T-cell (primary cell): ENCODE results near the gene CACNA1S. TPM values are rescaled to one million over a fixed set of nuclear protein-coding genes. Genes with fewer than 3 reads are reported as not detected.

Experiments used
- ATAC-seq, 4 experiments: fragments of 200-7000 bp in 3 of 4; fragments of 150-1000 bp in 1 of 4; cut with Tn5 transposase; replicated peaks in 1 of 4; 1 replicate in 3 of 4; 2 replicates in 1 of 4; pipeline ENCODE4 v1.10.0; 2021; ENCODE audit warnings: moderate library complexity in 3 of 4, mild to moderate bottlenecking in 2 of 4, moderate number of reproducible peaks in 1 of 4
- CTCF ChIA-PET, 2 donors: fragments of 300-600 bp; sonication (Branson Sonifier 250); formaldehyde crosslinking; loops; one replicate each; lab custom pipeline; 2022; ENCODE audit warnings: antibody characterized with exemption in 2 of 2; lab: Charles Lee
- POLR2A ChIA-PET, 2 donors: fragments of 300-600 bp; sonication (Branson Sonifier 250); formaldehyde crosslinking; loops; one replicate each; lab custom pipeline; 2022; ENCODE audit warnings: antibody characterized with exemption in 2 of 2; lab: Charles Lee
- DNase-seq, 35 experiments: peaks; one replicate each; pipeline versions ENCODE4 v3.0.0 to v3.0.0-alpha.2; 2013 to 2023
- H3K27ac ChIP-seq: one replicate; pipeline ENCODE4 v1.5.1; 2013; ENCODE audit warnings: low read length
- H3K27me3 ChIP-seq, 2 experiments: replicated peaks in 1 of 2; 1 replicate in 1 of 2; 2 replicates in 1 of 2; pipeline versions ENCODE4 v1.6.1 to v1.7.0; 2013; ENCODE audit warnings: low read length in 1 of 2, mixed read lengths in 1 of 2; ENCODE audit not compliant: control insufficient read depth in 2 of 2, insufficient read depth in 2 of 2; ENCODE audit errors: extremely low read depth in 1 of 2
- H3K36me3 ChIP-seq, 2 donors: 1 replicate in 1 of 2; 2 replicates in 1 of 2; pipeline versions ENCODE4 v1.6.1 to v1.7.0; 2013; ENCODE audit warnings: low read length in 1 of 2; ENCODE audit not compliant: control insufficient read depth in 2 of 2, insufficient read depth in 1 of 2; ENCODE audit errors: extremely low read depth in 1 of 2
- H3K4me1 ChIP-seq, 2 experiments: 1 replicate in 1 of 2; 2 replicates in 1 of 2; pipeline versions ENCODE4 v1.6.1 to v1.7.0; 2013; ENCODE audit warnings: low read length in 2 of 2, mixed read lengths in 1 of 2; ENCODE audit not compliant: insufficient read depth in 2 of 2, control insufficient read depth in 1 of 2; ENCODE audit errors: extremely low read depth in 1 of 2
- H3K4me3 ChIP-seq, 2 donors: 1 replicate in 1 of 2; 2 replicates in 1 of 2; pipeline versions ENCODE4 v1.5.1 to v1.7.0; 2013; ENCODE audit warnings: mild to moderate bottlenecking in 2 of 2, low read length in 1 of 2, moderate library complexity in 1 of 2; ENCODE audit not compliant: control insufficient read depth in 1 of 2; ENCODE audit errors: extremely low read depth in 1 of 2
- H3K9me3 ChIP-seq: 2 replicates; pipeline ENCODE4 v1.7.0; 2013
- H3K27ac Mint-ChIP-seq, 2 donors: one replicate each; pipeline ENCODE4 v1.8.0; 2020 to 2021; ENCODE audit warnings: mild to moderate bottlenecking in 2 of 2, mixed read lengths in 2 of 2
- H3K27me3 Mint-ChIP-seq, 2 donors: one replicate each; pipeline ENCODE4 v1.8.0; 2021 to 2022; ENCODE audit warnings: mixed read lengths in 2 of 2
- H3K36me3 Mint-ChIP-seq: one replicate; pipeline ENCODE4 v1.8.0; 2021; ENCODE audit warnings: mixed read lengths
- H3K4me1 Mint-ChIP-seq, 3 donors: one replicate each; pipeline ENCODE4 v1.8.0; 2020 to 2022; ENCODE audit warnings: mixed read lengths in 3 of 3, mild to moderate bottlenecking in 1 of 3
- H3K4me3 Mint-ChIP-seq, 3 donors: one replicate each; pipeline ENCODE4 v1.8.0; 2020 to 2022; ENCODE audit warnings: mild to moderate bottlenecking in 3 of 3, mixed read lengths in 3 of 3, moderate library complexity in 3 of 3
- H3K9me3 Mint-ChIP-seq, 3 donors: one replicate each; pipeline ENCODE4 v1.8.0; 2020 to 2022; ENCODE audit warnings: mixed read lengths in 3 of 3
- WGBS: methylation state at CpG from one replicate; pipeline ENCODE4 v1.1.5; 2013; ENCODE audit warnings: missing lambda C conversion rate; ENCODE audit not compliant: insufficient coverage; 5-methylcytosine and 5-hydroxymethylcytosine counted together
- total RNA-seq, 35 experiments: library from RNA in 6 of 35; stranded (reverse) in 6 of 35; fragments of 120-200 nt in 1 of 35; gene quantifications; one replicate each; pipeline versions ENCODE4 v1.2.1 to v1.2.4 and lab custom pipeline; 2013 to 2026

The CACNA1S gene
- total RNA-seq, 5 donors from 2014 or later (not counting 1 experiment from before 2014, with no cell fraction given) = not detected

GRCh38 chr1:201128476-201128875 lies 16.2 kb upstream of the CACNA1S start:
- no peak for ATAC-seq
- CTCF ChIA-PET = interaction anchor here in 1 of 2 donors (0.6 kb wide), 1 partner anchor 619 kb away, joined by 6 read pairs; no protein-coding TSS in a partner anchor

GRCh38 chr1:201127755-201128455 lies 15.7 kb upstream of the CACNA1S start:
- 95% methylated on average over 8 of the region's 17 CpGs for WGBS
- Histone ChIP-seq H3K4me3 (no peak overlapping the region), H3K27ac (no peak overlapping the region), H3K9me3 (no peaks in the 10 kb centered on the region), H3K27me3 (peaks cover 0 to 40% of the 10 kb centered on the region in 2 experiments), H3K4me1 (no peaks in the 10 kb centered on the region), H3K36me3 (no peaks in the 10 kb centered on the region)
- Mint-ChIP-seq H3K36me3 (peaks cover 6% of the 10 kb centered on the region), H3K27me3 (peaks cover 16 to 17% of the 10 kb centered on the region in 2 donors), H3K4me3 (no peak overlapping the region), H3K27ac (no peak overlapping the region), H3K4me1 (no peaks in the 10 kb centered on the region), H3K9me3 (no peaks in the 10 kb centered on the region)
- ATAC-seq (no peak), DNase-seq (no peak)
- ChIA-PET POLR2A (no interaction called here), CTCF (interaction anchor here in 1 of 2 donors (0.6 kb wide), 1 partner anchor 619 kb away, joined by 6 read pairs; no protein-coding TSS in a partner anchor)

More at GRCh38 chr1:201128476-201128875, 16.2 kb upstream of the CACNA1S start:
- no peak overlapping the region for H3K27ac ChIP-seq
- Mint-ChIP-seq H3K27me3 (peaks cover 16 to 17% of the 10 kb centered on the region in 2 donors), H3K27ac (no peak overlapping the region), H3K36me3 (peaks cover 7% of the 10 kb centered on the region), H3K4me1 (no peaks in the 10 kb centered on the region), H3K4me3 (no peak overlapping the region), H3K9me3 (no peaks in the 10 kb centered on the region)
- 89% methylated on average over 3 of the region's 9 CpGs for WGBS
- POLR2A ChIA-PET = no interaction called here
- H3K36me3 ChIP-seq = no peaks in the 10 kb centered on the region
- H3K4me1 ChIP-seq = no peaks in the 10 kb centered on the region
- no peaks in the 10 kb centered on the region for H3K9me3 ChIP-seq
- H3K4me3 ChIP-seq = no peak overlapping the region
- DNase-seq = no peak
- peaks cover 0 to 40% of the 10 kb centered on the region in 2 experiments for H3K27me3 ChIP-seq

- Mint-ChIP-seq H3K36me3 (peaks cover 3% of the 10 kb centered on the region), H3K27ac (no peak within 1 kb of the TSS)
Measured at GRCh38 chr1:201126832-201127754, 14.9 kb upstream of the CACNA1S start, which contains the start of gene ASCL5. ASCL5 (minus strand) TSS chr1:201127184; CDS start chr1:201115372, 11,812 bp downstream.

GRCh38 chr1:201126463-201126831 lies 14.2 kb upstream of the CACNA1S start:
- POLR2A ChIA-PET = no interaction called here

More at GRCh38 chr1:201126832-201127754, 14.9 kb upstream of the CACNA1S start, which contains the start of gene ASCL5:
- H3K27me3 Mint-ChIP-seq = peaks cover 16 to 17% of the 10 kb centered on the region in 2 donors
- Histone ChIP-seq H3K4me3 (no peak within 1 kb of the TSS), H3K27me3 (peaks cover 0 to 46% of the 10 kb centered on the region in 2 experiments), H3K27ac (no peak within 1 kb of the TSS), H3K9me3 (no peaks in the 10 kb centered on the region), H3K36me3 (no peaks in the 10 kb centered on the region), H3K4me1 (no peaks in the 10 kb centered on the region)
- 90% methylated on average over 17 of the region's 24 CpGs for WGBS
- H3K9me3 Mint-ChIP-seq = no peaks in the 10 kb centered on the region
- H3K4me3 Mint-ChIP-seq = no peak within 1 kb of the TSS
- H3K4me1 Mint-ChIP-seq = no peaks in the 10 kb centered on the region
- DNase-seq (no peak), ATAC-seq (no peak)
- ChIA-PET POLR2A (no interaction called here), CTCF (no interaction called here)

GRCh38 chr1:201125800-201126199 lies 13.6 kb upstream of the CACNA1S start:
- H3K27me3 Mint-ChIP-seq = peaks cover 16 to 17% of the 10 kb centered on the region in 2 donors
- H3K27ac Mint-ChIP-seq = peak overlapping the region in 1 of 2 donors; percentile 5
- H3K9me3 Mint-ChIP-seq = no peaks in the 10 kb centered on the region
- no peak overlapping the region for H3K4me3 Mint-ChIP-seq
- Histone ChIP-seq H3K4me1 (no peaks in the 10 kb centered on the region), H3K27ac (no peak overlapping the region), H3K4me3 (no peak overlapping the region), H3K36me3 (no peaks in the 10 kb centered on the region), H3K9me3 (no peaks in the 10 kb centered on the region), H3K27me3 (peaks cover 0 to 49% of the 10 kb centered on the region in 2 experiments)
- no peaks in the 10 kb centered on the region for H3K36me3 Mint-ChIP-seq
- POLR2A ChIA-PET = no interaction called here
- 92% methylated on average over 2 of the region's 7 CpGs for WGBS
- DNase-seq (no peak), ATAC-seq (no peak)
- H3K4me1 Mint-ChIP-seq = no peaks in the 10 kb centered on the region
- CTCF ChIA-PET = interaction anchor here in 1 of 2 donors (0.6 kb wide), 1 partner anchor 12 kb away, joined by 3 read pairs; no protein-coding TSS in a partner anchor

More at GRCh38 chr1:201126463-201126831, 14.2 kb upstream of the CACNA1S start:
- no peaks in the 10 kb centered on the region for H3K9me3 Mint-ChIP-seq
- ATAC-seq = no peak
- 70% methylated on average over 3 of the region's 3 CpGs for WGBS
- no peak for DNase-seq
- no peak overlapping the region for H3K27ac Mint-ChIP-seq
- CTCF ChIA-PET = no interaction called here
- H3K4me1 Mint-ChIP-seq = no peaks in the 10 kb centered on the region
- H3K4me1 ChIP-seq = no peaks in the 10 kb centered on the region
- no peak overlapping the region for H3K4me3 Mint-ChIP-seq
- no peaks in the 10 kb centered on the region for H3K36me3 ChIP-seq
- H3K4me3 ChIP-seq = no peak overlapping the region
- peaks cover 0 to 49% of the 10 kb centered on the region in 2 experiments for H3K27me3 ChIP-seq
- H3K27ac ChIP-seq = no peak overlapping the region
- no peaks in the 10 kb centered on the region for H3K9me3 ChIP-seq
- no peaks in the 10 kb centered on the region for H3K36me3 Mint-ChIP-seq
- H3K27me3 Mint-ChIP-seq = peaks cover 16 to 17% of the 10 kb centered on the region in 2 donors

GRCh38 chr1:201125019-201125418 lies 12.8 kb upstream of the CACNA1S start:
- ATAC-seq (no peak), DNase-seq (no peak)
- H3K27me3 Mint-ChIP-seq = peaks cover 16 to 17% of the 10 kb centered on the region in 2 donors
- peaks cover 0 to 4% (median 0%) of the 10 kb centered on the region in 3 donors for H3K4me1 Mint-ChIP-seq
- Histone ChIP-seq H3K27ac (no peak overlapping the region), H3K9me3 (no peaks in the 10 kb centered on the region), H3K27me3 (peaks cover 0 to 49% of the 10 kb centered on the region in 2 experiments), H3K36me3 (no peaks in the 10 kb centered on the region), H3K4me1 (no peaks in the 10 kb centered on the region), H3K4me3 (no peak overlapping the region)
- no peak overlapping the region for H3K4me3 Mint-ChIP-seq
- H3K9me3 Mint-ChIP-seq = no peaks in the 10 kb centered on the region
- ChIA-PET POLR2A (no interaction called here), CTCF (no interaction called here)
- no peaks in the 10 kb centered on the region for H3K36me3 Mint-ChIP-seq
- 89% methylated on average over 8 of the region's 9 CpGs for WGBS
- no peak overlapping the region for H3K27ac Mint-ChIP-seq
